Endometrial microvascular endothelial cells (primary cell): ENCODE data around the gene ZNF501. TPM values are rescaled to one million over a fixed set of nuclear protein-coding genes. Genes with fewer than 3 reads are reported as not detected.

Source experiments
- in situ Hi-C: cut with HindIII; loops from 2 replicates; pipeline ENCODE4 v1.10.0; 2017; ENCODE audit warnings: low sequenced_read_pairs, low pct_unique_long_range_greater_than_20kb; ENCODE audit errors: inconsistent ontology term
- total RNA-seq: library from RNA; depleted of rRNA; stranded (reverse); fragments of >200 nt; gene quantifications from one replicate; pipeline ENCODE4 v1.2.3, GENCODE V29; 2015; ENCODE audit errors: inconsistent ontology term

Gene ZNF501
- total RNA-seq, result 2.6 TPM

DNA sequence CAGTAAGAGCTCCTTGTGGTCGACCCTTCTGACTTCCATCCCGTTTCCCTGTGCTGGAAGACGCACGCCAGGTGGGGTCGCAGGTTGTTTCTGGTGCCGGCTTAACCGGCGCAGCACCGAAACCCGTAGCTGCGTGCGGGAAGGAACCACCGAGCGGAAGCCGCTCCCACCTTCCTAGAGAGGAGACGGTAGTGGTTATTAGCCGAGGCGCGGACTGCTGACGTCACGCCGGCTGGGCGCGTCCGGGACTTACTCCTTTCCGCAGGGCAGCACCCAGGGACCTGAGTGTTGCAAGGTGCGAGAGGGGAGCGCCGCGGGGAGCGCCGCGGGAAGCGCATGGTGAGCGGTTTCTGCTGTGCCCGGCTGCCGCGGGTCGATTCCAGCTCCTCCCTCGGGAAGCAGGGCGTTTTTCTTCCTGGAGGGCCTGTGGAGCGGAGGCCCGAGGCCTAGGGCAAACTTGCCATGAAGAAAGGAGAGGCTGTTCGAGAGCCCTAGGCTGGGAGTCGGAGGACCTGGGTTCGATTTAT, at the start of gene ZNF501:
Gene ZNF501 (plus strand): TSS at position 252 of the 527 bp plus-strand sequence. CDS start 4,787 bp downstream, outside the sequence.
- in situ Hi-C loops, result no loop called here

DNA sequence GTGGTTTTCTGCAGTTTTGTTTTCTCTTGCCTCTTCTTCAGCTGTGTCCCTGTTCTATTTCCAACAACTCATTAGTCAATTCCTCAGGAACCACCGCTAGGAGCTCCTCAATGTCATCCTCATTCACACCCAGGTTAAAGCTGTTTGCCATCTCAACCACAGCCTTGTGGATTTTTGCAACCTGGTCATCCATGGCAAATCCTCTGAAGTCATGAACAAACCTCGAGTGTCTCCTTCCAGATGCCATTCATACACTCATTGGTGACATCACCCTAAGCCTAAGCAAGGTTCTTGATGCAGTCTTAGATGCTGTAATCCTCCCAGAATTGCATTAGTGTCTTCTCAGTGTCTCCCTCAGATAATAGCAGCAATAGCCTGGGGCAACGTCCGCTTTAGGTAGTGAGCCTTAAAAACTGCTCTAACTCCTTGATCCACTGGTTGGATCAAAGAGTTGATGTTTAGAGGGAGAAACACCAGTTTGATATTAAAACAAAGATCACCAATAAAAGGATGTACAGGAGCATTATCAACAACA, 48.4 kb upstream of the ZNF501 start:
- in situ Hi-C loops, result no loop called here

DNA sequence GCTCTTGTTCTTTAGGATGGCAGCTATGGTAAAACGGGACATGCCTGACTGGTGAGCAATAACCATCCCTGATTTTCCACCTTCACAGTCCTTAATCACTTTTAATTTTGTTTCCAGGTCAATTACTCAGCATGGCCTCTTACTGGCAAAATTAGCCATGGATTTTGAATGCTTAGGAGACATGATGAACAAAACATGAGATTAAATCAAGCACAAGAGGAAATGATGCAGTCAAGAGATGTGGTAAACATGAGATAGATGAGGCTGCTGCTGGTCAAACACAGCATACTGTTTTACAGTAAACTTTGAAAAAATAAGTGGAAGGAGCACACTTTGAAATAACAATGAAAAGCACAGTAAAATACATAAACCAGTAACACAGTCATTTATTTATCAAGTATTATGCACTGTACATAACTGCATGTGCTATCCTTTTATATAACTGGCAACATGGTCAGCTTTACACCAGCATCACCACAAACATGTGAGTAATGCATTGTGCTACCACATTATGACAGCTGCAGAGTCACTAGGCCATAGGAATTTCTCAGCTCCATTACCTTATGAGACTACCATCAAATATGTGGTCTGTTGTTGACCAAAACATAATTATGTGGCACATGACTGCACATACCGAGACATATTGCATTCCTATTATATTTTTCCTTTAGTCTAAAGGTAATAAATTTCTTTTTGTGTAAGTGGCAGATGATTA, 47.1 kb upstream of the ZNF501 start:
- in situ Hi-C loops, result no loop called here

DNA sequence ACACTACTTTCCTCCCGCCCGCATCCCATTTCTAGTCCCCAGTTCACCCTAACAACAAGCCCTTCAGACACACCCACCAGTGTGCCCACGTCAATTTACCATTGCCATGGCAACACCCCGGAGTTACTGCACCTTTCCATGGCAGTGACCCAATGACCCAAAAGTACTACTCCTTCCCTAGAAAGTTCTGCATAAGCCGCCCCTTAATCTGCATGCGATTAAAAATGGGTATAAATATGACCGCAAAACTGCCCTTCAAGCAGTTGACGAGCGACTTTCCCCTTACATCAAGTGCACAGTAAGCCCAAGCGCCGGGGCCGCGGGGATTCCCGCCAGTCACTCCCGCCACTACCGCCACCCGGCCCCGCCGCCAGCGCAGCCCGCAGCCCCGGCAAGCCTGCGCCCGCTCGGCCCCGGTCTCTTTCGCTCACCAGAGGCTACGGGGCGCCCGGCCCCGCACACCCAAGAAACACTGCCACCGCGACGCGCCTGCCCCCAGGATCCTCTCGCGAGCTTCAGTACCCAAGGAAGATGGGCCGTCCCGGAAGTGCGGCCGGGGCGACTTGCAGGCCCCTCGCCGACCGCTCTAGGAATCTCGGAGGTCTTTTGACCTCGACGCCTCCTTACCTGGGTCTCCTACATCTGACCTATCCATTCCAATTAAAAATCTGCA, 44.2 kb upstream of the ZNF501 start:
- in situ Hi-C loops, result no loop called here

DNA sequence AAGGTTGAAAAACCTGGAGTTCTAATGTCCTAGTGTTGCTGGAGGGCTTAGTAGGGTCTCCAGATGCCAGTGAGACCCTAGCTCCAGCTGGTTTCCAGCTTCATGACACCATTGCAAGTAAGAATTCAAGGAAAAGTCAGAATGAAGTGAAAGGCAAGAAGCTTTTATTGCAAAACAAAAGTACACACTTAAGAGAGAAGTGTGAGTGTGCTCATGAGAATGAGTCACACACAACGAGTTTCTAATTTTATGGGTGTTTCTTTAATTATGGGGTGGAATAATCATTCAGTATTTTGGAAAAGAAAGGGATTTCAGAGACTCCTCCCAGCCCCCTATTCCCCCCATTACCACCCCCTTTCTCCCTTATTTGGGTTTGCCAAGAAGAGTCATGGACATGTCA, 41.5 kb upstream of the ZNF501 start:
- in situ Hi-C loops, result no loop called here

DNA sequence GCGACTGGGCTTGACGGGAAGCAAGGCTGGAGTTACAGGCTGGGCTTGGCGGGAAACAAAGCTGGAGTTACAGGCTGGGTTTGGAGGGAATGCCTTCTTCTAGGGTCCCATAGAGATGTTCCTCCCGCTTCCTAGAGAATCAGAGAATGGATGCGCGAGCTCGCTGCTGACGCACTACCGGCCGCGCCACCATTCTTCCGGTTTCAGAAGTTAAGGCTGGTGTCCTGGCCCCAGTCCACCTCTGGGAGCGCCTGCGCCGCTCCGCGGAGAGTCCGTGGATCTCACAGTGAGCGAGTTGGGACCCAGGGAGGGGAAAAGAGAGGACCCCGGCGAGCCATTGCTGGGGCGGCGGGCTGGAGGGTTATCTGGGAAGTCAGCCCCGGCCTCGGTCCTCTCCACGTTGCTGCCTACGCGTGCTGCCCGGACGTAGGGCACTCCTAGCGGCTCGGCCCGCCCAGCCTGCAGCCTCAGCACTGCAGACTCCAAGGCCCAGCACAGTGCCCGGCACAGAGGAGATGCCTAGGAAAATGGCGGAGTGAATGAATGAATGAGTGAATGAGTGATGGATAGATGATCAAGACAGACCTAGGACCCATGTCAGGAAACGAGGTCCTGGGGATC, 16.9 kb upstream of the ZNF501 start, which contains the start of gene ZNF502:
Gene ZNF502 (plus strand): TSS at position 206 of the 621 bp plus-strand sequence. CDS start 7,602 bp downstream, outside the sequence.
- in situ Hi-C loops, result no loop called here

DNA sequence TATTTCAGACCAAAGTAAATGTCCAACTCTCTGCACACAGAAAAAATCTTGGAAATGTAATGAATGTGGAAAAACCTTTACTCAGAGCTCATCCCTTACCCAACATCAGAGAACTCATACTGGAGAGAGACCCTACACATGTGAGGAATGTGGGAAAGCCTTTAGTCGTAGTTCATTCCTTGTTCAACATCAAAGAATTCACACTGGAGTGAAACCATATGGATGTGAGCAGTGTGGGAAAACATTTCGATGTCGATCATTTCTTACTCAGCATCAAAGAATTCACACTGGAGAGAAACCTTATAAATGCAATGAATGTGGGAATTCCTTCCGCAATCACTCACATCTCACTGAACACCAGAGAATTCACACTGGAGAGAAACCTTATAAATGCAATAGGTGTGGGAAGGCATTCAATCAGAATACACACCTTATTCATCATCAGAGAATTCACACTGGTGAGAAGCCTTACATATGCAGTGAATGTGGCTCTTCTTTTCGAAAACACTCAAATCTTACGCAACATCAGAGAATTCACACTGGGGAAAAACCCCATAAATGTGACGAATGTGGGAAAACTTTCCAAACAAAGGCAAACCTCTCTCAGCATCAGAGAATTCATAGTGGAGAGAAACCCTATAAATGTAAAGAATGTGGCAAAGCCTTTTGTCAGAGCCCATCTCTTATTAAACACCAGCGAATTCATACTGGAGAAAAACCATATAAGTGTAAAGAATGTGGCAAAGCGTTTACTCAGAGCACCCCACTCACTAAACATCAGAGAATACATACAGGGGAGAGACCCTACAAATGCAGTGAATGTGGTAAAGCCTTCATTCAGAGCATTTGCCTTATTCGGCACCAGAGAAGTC, 8.0 kb upstream of the ZNF501 start:
- in situ Hi-C loops, result no loop called here

DNA sequence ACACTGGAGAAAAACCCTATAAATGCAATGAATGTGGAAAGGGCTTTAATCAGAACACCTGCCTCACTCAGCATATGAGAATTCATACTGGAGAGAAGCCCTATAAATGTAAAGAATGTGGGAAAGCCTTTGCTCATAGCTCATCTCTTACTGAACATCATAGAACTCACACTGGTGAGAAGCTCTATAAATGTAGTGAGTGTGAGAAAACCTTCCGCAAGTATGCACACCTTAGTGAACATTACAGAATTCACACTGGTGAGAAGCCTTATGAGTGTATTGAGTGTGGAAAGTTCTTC, 7.4 kb upstream of the ZNF501 start:
- in situ Hi-C loops, result no loop called here

DNA sequence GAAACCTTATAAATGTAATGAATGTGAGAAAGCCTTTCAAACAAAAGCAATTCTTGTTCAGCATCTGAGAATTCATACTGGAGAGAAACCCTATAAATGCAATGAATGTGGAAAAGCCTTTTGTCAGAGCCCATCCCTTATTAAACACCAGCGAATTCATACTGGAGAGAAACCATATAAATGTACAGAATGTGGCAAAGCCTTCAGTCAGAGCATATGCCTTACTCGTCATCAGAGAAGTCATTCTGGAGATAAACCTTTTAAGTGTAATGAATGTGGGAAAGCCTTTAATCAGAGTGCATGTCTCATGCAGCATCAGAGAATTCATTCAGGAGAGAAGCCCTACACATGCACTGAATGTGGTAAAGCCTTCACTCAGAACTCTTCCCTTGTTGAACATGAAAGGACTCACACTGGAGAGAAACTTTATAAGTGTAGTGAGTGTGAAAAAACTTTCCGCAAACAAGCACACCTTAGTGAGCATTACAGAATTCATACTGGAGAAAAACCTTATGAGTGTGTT, 5.3 kb downstream of the ZNF501 start:
- in situ Hi-C loops, result no loop called here

DNA sequence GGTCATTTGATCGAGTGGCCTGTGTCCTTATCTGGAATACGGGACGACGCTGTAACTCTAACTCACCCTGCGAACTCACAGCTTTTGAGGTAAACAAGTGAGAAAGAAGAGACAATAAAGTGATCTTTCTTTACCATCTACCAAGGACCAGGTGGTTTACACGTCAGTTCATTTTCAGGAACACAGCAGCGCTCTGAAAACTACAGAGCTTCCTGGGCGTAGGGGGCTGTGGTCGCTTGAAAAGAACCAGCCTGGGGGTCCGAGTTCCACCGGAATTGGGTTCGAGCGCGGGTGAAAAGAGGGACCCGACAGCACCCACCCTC, 31.6 kb downstream of the ZNF501 start:
- in situ Hi-C loops, result no loop called here

DNA sequence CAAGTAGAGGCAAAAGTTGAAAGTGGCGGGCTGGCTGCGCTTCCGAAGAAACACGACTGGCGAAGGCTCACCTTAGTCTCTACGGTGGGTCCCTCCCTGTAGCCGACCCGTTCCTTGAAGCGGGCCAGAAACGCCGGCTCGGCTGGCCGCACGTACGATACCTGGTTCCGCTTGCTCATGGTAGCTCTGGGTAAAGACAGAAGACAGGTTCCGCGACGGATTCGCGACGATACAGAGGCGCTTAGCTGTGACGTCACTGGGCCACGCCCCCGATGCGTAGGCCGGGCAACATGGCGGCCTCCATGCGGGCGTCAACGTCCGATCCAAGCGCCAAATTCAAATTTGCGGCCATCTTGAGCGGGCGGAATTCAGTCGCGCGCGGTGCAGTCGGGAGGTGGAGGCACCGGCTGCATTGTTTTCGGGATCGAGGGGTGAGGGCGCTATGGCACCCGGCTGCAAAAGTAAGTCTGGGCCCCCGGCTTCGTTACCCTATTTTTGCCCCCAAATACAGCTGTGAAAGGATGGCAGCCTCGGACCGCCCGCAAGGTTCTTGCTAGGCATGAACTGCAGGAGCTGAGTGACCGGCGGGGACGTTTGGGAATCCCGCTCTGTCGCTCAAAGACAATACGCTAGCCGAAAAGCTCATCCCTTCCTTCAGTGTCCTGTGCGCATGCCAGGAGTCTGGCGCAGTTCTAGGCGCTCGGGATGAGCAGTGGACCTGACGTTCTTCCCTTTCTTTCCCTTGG, 32.2 kb downstream of the ZNF501 start, which contains the start of the genes KIAA1143 and KIF15:
Gene KIAA1143 (minus strand): TSS at position 196 of the 746 bp plus-strand sequence. CDS start 17 bp downstream, at position 179.
Gene KIF15 (plus strand): TSS at position 371 of the 746 bp plus-strand sequence. CDS start 72 bp downstream, at position 443.
- in situ Hi-C loops, result no loop called here

DNA sequence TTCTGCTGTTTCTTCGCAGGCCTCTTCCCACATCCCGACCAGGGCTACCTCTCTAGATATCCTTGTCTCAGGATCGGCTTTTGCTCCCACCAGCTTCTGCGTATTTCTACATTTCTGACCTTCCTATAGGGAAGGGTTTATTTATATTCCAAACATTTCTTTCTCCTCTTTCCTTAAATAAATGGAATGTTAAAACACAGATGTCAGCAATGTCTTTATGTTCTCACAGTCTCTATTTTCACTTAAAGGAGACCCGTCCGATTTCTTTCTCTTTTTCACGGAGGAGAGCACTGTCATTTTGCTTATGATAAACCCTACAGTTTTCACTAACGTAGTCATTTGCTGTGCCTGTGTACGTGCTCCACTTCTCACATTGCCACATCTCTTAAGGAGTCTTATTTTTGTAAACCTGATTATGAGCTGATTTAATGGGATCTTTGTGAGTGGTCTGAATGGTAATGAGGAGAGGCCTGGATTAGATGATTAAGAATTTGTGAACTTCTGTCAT, 32.8 kb downstream of the ZNF501 start:
- in situ Hi-C loops, result no loop called here

DNA sequence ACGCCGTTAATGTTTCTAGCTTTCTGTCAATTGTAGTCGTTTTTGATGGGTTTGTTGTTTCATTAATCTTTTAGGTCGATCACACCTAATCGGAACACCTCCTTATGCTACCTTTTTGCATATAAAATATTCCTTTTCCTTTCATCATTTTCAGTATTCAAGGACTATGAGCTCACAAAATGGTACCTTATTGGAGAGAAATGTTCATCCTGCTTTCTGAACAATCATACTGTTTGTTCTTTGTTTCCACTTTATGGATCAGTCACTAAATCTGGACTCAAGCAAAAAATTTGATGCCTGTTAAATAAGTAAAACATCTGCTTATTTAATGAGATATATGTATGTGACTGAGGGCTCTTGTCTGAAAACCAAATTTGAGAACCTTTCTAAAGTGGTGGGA, 33.3 kb downstream of the ZNF501 start:
- in situ Hi-C loops, result no loop called here

DNA sequence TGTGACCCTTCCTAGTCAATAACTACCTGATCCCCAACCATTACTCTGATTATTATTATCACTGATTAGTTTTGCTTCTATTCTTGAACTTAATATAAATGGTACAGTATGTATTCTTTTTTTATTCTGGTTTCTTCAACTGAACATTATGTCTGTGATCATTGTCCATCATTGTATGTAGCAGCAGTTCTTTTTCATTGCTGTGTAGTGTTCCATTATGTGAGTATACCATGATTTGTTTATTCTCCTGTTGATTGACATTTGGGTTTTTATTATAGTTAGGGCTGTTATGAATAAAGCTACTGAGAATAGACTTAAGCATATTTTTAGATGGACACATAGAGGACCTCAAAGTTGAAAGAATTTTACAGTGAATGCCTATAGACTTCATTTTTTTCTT, 34.8 kb downstream of the ZNF501 start:
- in situ Hi-C loops, result no loop called here

DNA sequence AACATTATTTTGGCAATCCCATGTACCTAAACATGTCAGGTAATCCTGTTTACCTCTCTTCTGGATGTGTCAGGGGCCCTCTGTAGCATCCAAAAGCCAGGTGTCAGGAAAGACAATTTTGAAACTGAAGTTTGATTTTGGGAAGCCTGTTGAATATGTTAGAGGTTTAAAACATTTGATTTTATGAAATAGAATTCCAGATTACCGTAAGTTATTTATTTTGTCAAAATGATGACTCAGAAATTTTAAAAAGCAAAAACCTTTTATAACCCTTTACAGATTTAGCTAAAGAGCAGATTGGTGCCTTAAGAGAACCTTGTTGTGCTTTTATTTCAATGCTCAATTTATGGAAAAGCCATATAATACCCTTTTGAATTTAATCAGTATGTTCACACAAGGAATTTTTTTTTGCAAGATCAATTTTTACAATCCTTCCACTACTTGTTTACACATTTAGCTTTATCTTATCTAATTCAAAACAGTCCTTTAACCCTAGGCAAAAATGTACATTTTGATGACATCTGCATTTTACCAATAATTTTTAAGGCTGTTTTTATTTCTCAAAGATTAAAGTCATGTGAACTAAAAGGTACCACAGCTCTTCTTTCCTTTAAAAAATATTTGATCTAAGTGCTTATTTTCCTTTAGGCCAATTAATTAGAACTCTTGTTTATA, 42.1 kb downstream of the ZNF501 start:
- in situ Hi-C loops, result no loop called here

DNA sequence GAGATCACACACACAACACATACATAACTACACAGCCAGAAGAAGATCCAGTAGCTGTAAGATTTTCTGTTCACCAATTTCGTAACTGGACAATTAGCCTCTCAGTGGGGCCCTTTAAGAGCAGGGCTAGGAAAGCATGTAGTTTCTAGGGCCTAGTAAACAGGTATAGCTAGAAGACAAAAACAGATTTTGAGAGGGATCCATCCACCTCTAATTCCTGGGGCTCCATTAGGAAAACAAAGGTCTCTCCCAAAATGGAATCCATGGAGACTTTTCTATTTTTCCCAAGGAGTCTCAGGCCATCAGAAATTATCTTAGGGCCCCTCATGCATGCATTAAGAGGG, 42.6 kb downstream of the ZNF501 start:
- in situ Hi-C loops, result no loop called here

DNA sequence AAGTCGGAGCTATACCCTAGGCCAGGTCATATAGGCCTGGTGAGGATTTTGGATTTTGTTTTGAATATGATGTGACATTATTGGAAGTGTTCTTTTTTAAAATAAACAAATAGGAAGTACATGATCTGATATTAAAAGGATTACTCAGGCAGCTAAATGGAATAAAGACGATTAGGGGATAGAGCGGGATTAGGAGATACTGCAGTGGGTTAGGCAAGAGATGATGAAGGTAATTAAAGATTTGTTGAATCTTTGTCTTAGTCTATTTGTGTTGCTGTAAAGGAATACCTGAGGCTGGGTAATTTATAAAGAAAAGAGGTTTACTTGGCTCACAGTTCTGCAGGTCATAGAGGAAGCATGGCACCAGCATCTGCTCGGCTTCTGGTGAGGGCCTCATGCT, 53.5 kb downstream of the ZNF501 start:
- in situ Hi-C loops, result no loop called here
